GM20431 (cell line): ENCODE measurements around the gene FAM47C.
"Not testable (repeated sequence)": the region's sequence is repeated elsewhere in the genome, so short reads cannot be mapped to it uniquely, and the experiment has no call there.

ENCODE experiments used
- in situ Hi-C: fragments of 300-500 bp; cut with MseI, MboI; formaldehyde crosslinking; loops from one replicate; pipeline ENCODE4 v1.15.0; 2020; ENCODE audit warnings: low sequenced_read_pairs; ENCODE audit not compliant: unreplicated experiment

FAM47C gene

GRCh38 chrX:37008182-37008581 lies at the start of gene FAM47C:
Gene FAM47C (plus strand): TSS chrX:37008366. CDS start chrX:37008411, 45 bp downstream.
- in situ Hi-C loops: not testable (repeated sequence)

DNA sequence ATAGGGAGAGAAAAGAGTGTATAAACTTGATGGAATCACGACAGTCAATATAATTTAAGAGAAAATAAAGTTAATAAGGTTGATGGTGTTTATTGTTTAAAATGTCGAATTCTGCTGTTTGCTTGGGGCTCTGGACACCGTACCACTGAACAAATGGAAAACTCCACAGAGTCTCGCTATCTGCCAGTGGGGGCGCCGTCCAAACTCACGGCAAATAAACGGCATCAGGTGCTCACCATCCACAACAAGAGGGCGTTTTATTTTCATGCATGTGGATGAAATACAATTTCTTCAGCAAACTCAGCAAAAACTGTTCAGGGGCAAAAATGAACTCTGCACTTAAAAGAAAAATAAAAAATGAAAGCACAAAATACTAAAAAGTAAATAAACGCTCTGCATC lies 46.6 kb upstream of the FAM47C start:
- in situ Hi-C loops: no loop called here

DNA sequence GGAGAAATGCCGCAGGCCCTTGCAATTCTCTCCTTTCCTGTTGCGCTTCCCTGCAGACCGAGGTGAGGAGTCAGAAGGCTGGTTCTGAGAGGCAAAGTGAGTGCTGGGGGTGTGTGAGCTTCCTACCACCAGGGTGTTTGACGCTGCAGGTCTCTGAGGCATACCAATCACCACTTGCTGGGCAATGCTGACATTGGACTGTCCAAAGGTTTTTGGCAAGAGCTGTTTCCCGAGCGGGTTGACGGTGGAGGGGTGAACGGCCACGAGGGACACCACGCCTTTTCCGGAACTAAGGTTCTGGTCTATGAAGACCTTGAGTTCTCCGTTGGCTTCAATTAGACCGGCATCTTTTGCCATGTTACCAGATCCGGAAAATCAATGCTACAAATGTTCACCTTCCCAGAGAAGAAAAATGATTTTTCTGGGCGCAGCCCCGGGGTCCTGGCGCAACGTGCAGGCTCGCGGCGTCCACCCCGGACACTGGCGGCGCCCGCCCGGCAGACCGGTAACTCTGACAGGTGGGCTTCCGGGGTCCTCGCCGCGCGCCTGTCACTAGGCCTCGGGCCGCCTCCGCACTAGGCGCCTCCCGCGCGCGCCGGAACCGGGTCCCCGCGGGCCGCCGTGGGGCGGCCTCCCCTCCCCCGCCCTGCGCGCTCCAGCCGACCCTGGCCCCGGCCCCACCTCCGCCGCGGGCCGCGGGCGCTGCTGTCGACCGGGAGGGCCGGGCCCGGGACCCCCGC lies 44.9 kb upstream of the FAM47C start:
- in situ Hi-C loops: no loop called here

DNA sequence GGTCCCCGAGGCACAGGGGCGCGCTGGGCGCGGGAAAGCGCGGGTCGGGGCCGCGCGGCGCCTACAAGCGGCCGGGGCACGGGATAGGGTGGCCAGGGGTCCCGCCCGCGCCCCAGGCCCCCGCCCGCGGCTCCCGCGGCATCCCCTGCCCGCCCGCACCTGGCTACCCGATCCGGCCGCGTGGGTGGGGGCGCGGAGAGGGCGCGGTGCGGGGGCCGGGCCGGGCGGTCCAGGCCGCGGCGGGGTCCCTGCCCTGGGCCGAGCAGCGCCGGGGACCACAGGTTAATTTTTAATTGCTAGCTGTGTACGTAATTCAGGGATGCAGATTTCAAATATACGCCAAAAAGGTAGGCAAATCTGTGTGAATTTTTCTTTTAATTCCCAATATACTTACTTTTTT lies 44.3 kb upstream of the FAM47C start:
- in situ Hi-C loops: no loop called here

DNA sequence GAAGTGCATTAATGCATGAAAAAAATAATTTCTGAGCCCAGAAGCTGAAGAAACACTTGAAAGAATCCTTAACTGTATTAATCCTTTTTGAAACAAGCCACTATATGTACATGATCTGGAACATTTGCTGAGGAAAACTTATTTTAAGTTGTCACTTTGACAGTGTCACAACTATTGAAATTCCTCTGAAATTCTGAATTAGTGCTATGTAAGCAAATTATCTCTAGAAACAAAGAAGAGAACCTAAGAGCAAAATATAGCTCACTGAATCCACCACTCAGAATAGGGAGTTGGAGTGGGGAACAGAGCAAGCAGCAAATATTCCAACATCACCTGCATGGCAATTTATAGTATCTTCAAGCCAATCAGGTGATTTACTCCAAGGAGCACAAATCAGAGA lies 34.6 kb upstream of the FAM47C start:
- in situ Hi-C loops: no loop called here

GRCh38 chrX:36974911-36975310 lies 33.3 kb upstream of the FAM47C start:
- in situ Hi-C loops: no loop called here

GRCh38 chrX:36978886-36979285 lies 29.3 kb upstream of the FAM47C start:
- in situ Hi-C loops: no loop called here

GRCh38 chrX:36983831-36984230 lies 24.3 kb upstream of the FAM47C start:
- in situ Hi-C loops: no loop called here

DNA sequence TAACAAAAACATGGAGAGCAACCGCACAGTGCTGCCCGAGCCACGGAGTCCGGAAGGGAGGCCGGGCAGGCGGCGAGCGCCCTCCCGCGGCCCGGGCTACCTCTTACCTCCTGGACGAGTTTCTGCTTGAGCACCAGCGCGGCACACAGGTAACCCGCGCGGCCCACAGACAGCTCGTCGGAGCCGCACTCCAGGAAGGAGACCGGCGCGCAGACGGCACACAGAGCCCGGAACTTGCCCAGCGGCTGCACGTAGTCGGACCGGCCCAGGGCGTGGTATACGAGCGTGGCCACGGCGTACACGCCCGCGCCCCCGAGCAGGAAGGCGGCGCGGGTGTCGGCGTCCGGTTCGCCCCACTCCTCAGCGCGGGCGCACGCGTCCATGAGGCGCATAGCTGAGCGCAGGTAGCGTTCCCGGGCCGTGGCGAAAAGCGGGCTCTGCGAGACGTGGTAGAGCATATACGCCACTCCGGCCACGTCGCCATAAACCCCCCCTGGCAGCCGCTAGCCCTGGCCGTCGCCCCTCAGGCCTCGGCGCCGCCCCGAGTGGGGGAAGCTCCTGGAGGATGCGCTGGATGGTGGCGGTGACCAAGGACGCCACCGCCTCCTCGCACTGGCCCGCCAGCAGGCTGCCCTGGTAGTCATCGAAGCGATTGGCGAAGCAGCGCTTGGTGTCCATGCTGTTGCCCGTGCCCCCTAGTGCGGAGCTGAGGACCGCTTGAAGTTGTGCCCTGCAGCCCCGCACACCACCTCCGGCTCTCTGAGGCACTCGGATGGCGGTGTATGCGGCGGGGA lies 22.6 kb upstream of the FAM47C start:
- in situ Hi-C loops: not testable (repeated sequence)

GRCh38 chrX:36986231-36986630 lies 21.9 kb upstream of the FAM47C start:
- in situ Hi-C loops: no loop called here

GRCh38 chrX:36987212-36987611 lies 21.0 kb upstream of the FAM47C start:
- in situ Hi-C loops: not testable (repeated sequence)

DNA sequence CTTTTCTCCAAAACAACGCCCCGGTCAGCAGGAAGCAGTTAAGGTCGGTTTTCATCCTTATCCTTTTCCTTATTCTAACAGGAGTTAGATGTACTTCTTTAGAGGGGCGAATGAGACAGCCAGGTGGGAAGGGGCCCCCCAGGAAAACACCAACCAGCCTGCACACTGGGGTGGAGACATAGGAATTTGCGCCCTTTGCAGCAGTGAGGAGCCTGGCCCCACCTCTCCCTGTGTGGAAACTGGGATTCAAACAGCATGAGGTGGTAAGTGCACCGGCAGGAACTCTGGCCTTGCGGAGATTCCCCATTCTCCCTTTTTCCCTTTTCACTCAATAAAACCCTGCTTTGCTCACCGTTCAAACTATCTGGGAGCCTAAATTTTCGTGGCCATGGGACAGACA lies 8.0 kb upstream of the FAM47C start:
- in situ Hi-C loops: no loop called here

DNA sequence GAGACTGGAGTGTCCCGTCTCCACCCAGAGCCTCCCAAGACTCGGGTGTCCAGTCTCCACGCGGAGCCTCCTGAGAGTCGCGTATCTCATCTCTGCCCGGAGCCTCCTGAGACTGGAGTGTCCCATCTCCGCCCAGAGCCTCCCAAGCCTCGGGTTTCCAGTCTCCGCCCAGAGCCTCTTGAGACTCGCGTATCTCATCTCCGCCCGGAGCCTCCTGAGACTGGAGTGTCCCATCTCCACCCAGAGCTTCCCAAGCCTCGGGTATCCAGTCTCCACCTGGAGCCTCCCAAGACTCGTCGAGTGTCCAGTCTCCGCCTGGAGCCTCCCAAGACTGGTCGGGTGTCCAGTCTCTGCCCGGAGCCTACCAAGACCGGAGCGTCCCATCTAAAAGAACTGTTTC lies 2.3 kb downstream of the FAM47C start:
- in situ Hi-C loops: no loop called here

DNA sequence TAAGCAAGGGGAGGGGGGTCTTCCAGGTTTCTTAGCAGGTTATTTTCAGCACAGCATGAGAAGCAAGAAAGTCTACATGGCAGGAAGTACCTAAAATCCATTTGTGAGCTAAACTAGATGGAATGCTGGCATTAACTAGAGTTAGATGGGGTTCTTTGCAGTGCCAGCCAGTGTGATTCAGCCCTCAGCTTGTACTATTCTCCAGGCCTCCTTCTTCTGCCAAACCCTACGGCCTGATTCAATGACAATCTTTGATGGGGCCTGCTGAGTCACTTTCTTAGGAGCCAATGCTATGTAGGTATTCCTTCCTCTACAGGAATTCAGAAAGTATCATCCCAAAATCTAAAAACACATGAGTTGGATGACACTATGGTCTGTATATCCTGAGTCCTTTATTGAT lies 26.1 kb downstream of the FAM47C start:
- in situ Hi-C loops: not testable (repeated sequence)

DNA sequence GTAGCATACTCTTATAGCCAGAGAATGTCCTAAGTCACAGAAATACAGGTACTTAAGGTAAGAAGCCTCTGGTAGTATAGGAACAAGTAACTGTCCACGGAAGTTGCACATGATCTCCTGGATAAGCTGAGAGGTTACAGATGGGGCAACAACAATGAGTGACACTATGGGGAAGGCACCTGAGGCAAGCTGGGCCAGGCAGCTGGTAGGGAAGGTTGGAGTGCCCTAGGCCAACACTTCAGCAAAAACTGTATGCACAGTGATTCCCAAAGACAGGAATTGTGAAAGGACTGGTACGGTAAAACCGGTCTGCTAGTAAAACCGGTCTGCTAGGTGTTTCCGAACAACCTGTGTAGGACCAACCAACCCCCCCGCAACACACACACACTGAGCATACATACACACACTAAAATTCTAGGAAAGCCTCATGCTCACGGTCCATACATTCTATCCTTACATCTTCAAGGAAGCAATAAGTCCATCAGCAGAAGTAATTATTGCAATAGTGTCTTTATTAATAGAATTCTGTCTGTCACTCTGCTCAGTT lies 28.6 kb downstream of the FAM47C start:
- in situ Hi-C loops: not testable (repeated sequence)

DNA sequence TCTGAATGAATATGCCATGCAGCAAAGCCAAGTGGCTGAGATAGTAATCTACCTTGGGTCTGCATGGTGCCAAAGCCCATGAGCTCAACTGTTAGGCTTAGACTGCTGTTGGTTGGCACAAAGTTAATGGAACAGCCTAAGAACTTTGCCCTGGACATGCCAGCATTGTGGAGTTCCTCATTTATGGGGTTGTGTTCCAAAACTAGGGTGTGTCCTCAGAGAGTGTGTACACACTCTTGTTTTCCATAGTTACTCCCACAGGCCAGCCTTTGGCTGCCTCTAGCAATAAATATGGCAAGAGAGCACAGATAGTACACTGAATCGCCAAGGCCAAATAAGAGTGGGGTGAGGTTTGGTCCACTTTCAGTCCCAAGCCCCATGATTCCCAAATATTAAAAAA lies 30.6 kb downstream of the FAM47C start:
- in situ Hi-C loops: not testable (repeated sequence)

GRCh38 chrX:37042956-37043885 lies 35.1 kb downstream of the FAM47C start:
- in situ Hi-C loops: not testable (repeated sequence)

DNA sequence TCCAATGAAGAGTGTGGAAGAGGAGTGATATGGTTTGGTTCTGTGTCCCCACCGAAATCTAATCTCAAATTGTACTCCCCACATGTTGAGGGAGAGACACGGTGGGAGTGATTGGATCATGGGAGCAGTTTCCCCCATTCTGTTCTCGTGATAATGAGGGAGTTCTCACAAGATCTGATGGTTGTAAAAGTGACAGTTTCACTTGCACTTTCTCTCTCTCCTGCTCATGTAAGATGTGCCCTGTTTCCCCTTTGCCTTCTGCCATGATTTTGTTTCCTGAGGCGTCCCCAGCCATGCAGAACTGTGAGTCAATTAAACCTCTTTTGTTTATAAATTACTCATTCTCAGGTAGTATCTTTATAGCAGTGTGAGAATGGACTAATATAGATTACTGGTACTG lies 39.6 kb downstream of the FAM47C start:
- in situ Hi-C loops: no loop called here

DNA sequence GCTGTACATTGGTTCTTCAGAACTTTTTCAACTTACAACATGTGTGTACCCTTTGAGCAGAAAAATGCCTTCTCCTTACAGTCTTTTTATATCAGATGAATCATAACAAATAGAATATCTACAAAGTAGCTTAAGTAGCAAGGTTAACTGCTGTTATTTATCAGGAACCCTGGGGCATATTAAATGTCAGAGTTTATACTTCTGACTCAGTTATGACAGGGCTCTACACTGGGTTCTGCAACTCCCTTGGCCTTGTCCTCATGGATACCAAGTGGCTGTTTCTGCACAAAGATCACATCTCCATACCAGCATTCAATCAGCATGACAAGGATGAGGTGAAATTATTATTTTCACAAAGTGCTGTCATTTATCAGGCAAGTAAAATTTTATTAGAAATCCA lies 49.4 kb downstream of the FAM47C start:
- in situ Hi-C loops: not testable (repeated sequence)

GRCh38 chrX:37060999-37061398 lies 52.8 kb downstream of the FAM47C start:
- in situ Hi-C loops: no loop called here
